Measurements from ENCODE around the gene DOCK2. TPM values are rescaled to one million over a fixed set of nuclear protein-coding genes. Genes with fewer than 3 reads are reported as not detected.

The DOCK2 gene
- polyA plus RNA-seq, 1 of the 3 experiments (the other 2 are of a cell fraction): 3.8 TPM

DNA sequence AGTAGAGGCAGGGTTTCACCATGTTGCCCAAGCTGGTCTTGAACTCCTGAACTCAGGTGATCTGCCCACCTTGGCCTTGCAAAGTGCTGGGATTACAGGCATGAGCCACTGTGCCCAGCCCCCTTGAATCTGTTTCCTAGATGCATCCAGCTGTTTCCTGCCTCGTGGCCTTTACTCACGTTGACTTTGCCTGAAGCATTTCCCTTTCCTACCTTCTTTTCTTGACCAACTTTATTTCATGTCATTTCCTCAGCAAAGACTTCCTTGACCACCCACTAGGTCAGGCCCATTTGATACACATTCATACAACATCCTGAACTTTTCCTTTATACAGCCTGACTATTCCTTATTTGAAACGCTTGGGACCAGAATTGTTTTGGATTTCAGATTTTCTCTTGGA, 51.0 kb downstream of the DOCK2 start:
- Histone ChIP-seq H3K4me1 (ENCODE audit: control insufficient read depth in 1 of 2, insufficient read depth in 2 of 2, low read depth in 1 of 2, low read length in 1 of 2) (no peaks in the 10 kb centered on the region), H2AFZ (ENCODE audit: low read depth) (no peak overlapping the region), H3K36me3 (replicated peaks in 1 of 2; ENCODE audit: control insufficient read depth in 1 of 2, insufficient read depth in 2 of 2, low read length in 1 of 2) (no peaks in the 10 kb centered on the region), H3K79me2 (ENCODE audit: insufficient read depth) (no peaks in the 10 kb centered on the region), H3K4me2 (no peak overlapping the region), H3K9me3 (no peaks in the 10 kb centered on the region), H4K20me1 (ENCODE audit: insufficient read depth) (no peaks in the 10 kb centered on the region), H3K4me3 (ENCODE audit: low read depth in 2 of 2, low read length in 1 of 2) (no peak overlapping the region), H3K9ac (no peak overlapping the region), H3K27me3 (ENCODE audit: insufficient read depth) (no peaks in the 10 kb centered on the region), H3F3A (replicated peaks; ENCODE audit: insufficient read depth) (no peaks in the 10 kb centered on the region), H3K27ac (ENCODE audit: low read depth in 2 of 2, low read length in 1 of 2) (no peak overlapping the region), H3K9me2 (no peaks in the 10 kb centered on the region)
- WGBS (ENCODE audit: low lambda C conversion rate): 94% methylated on average over 3 of the region's 3 CpGs
- ChIA-PET CTCF (interaction anchor here (1.7 to 4.9 kb wide), 2 partner anchors 14 to 292 kb away, joined by 4 to 17 read pairs; partner anchors contain the start of gene INSYN2B), POLR2A (no interaction called here)
- TF ChIP-seq, protein P1, sequence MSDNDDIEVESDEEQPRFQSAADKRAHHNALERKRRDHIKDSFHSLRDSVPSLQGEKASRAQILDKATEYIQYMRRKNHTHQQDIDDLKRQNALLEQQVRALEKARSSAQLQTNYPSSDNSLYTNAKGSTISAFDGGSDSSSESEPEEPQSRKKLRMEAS (IDR thresholded peaks at IDR 0.05; ENCODE audit: low read depth): no peak
- TF ChIP-seq NFIC (IDR thresholded peaks at IDR 0.05; ENCODE audit: borderline replicate concordance) (no peak), FOXM1 (IDR thresholded peaks at IDR 0.05; ENCODE audit: low read depth) (no peak), TCF12 (IDR thresholded peaks at IDR 0.05) (no peak), SIN3A (IDR thresholded peaks at IDR 0.05; ENCODE audit: borderline replicate concordance, low read depth, low read length) (no peak), JUND (IDR thresholded peaks at IDR 0.05) (no peak), ELF1 (IDR thresholded peaks at IDR 0.05) (no peak), FOSL2 (IDR thresholded peaks at IDR 0.05; ENCODE audit: borderline replicate concordance, low read depth) (no peak), EZH2phosphoT487 (IDR thresholded peaks at IDR 0.05; ENCODE audit: borderline replicate concordance, low read depth) (no peak), GATA2 (CRISPR knock-in tag; IDR thresholded peaks at IDR 0.05) (no peak), TEAD4 (IDR thresholded peaks at IDR 0.05; ENCODE audit: borderline replicate concordance, insufficient read depth) (no peak), SMC3 (IDR thresholded peaks at IDR 0.05; ENCODE audit: low read depth, low read length) (no peak), NRF1 (IDR thresholded peaks at IDR 0.05; ENCODE audit: low read depth, low read length) (no peak), RCOR1 (IDR thresholded peaks at IDR 0.05; ENCODE audit: low read length) (no peak)
- TF ChIP-seq, protein P2, sequence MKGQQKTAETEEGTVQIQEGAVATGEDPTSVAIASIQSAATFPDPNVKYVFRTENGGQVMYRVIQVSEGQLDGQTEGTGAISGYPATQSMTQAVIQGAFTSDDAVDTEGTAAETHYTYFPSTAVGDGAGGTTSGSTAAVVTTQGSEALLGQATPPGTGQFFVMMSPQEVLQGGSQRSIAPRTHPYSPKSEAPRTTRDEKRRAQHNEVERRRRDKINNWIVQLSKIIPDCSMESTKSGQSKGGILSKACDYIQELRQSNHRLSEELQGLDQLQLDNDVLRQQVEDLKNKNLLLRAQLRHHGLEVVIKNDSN (IDR thresholded peaks at IDR 0.05; ENCODE audit: borderline replicate concordance, low read depth): no peak
- TF ChIP-seq, protein P3, sequence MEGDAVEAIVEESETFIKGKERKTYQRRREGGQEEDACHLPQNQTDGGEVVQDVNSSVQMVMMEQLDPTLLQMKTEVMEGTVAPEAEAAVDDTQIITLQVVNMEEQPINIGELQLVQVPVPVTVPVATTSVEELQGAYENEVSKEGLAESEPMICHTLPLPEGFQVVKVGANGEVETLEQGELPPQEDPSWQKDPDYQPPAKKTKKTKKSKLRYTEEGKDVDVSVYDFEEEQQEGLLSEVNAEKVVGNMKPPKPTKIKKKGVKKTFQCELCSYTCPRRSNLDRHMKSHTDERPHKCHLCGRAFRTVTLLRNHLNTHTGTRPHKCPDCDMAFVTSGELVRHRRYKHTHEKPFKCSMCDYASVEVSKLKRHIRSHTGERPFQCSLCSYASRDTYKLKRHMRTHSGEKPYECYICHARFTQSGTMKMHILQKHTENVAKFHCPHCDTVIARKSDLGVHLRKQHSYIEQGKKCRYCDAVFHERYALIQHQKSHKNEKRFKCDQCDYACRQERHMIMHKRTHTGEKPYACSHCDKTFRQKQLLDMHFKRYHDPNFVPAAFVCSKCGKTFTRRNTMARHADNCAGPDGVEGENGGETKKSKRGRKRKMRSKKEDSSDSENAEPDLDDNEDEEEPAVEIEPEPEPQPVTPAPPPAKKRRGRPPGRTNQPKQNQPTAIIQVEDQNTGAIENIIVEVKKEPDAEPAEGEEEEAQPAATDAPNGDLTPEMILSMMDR (IDR thresholded peaks at IDR 0.05): no peak
- TF ChIP-seq, protein P4, sequence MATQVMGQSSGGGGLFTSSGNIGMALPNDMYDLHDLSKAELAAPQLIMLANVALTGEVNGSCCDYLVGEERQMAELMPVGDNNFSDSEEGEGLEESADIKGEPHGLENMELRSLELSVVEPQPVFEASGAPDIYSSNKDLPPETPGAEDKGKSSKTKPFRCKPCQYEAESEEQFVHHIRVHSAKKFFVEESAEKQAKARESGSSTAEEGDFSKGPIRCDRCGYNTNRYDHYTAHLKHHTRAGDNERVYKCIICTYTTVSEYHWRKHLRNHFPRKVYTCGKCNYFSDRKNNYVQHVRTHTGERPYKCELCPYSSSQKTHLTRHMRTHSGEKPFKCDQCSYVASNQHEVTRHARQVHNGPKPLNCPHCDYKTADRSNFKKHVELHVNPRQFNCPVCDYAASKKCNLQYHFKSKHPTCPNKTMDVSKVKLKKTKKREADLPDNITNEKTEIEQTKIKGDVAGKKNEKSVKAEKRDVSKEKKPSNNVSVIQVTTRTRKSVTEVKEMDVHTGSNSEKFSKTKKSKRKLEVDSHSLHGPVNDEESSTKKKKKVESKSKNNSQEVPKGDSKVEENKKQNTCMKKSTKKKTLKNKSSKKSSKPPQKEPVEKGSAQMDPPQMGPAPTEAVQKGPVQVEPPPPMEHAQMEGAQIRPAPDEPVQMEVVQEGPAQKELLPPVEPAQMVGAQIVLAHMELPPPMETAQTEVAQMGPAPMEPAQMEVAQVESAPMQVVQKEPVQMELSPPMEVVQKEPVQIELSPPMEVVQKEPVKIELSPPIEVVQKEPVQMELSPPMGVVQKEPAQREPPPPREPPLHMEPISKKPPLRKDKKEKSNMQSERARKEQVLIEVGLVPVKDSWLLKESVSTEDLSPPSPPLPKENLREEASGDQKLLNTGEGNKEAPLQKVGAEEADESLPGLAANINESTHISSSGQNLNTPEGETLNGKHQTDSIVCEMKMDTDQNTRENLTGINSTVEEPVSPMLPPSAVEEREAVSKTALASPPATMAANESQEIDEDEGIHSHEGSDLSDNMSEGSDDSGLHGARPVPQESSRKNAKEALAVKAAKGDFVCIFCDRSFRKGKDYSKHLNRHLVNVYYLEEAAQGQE (IDR thresholded peaks at IDR 0.05; ENCODE audit: low read depth, low read length): no peak
- TF ChIP-seq, protein P5, sequence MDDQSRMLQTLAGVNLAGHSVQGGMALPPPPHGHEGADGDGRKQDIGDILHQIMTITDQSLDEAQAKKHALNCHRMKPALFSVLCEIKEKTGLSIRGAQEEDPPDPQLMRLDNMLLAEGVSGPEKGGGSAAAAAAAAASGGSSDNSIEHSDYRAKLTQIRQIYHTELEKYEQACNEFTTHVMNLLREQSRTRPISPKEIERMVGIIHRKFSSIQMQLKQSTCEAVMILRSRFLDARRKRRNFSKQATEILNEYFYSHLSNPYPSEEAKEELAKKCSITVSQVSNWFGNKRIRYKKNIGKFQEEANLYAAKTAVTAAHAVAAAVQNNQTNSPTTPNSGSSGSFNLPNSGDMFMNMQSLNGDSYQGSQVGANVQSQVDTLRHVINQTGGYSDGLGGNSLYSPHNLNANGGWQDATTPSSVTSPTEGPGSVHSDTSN (IDR thresholded peaks at IDR 0.05): no peak
- no peak for DNase-seq

All from SK-N-SH (cell line).